Osteoblast (primary cell): ENCODE data around the gene DHRS2. TPM values are rescaled to one million over a fixed set of nuclear protein-coding genes. Genes with fewer than 3 reads are reported as not detected.

Experiments
- DNase-seq: peaks from one replicate; pipeline ENCODE4 v3.0.0; 2011; ENCODE audit warnings: low spot score, mixed read lengths; ENCODE audit not compliant: insufficient read length; ENCODE audit errors: missing footprints
- H2AFZ ChIP-seq: 2 replicates; pipeline ENCODE4 v1.6.0; 2011; ENCODE audit warnings: mild to moderate bottlenecking, low read length
- H3K27ac ChIP-seq: 2 replicates; pipeline ENCODE4 v1.5.1; 2011; ENCODE audit warnings: mild to moderate bottlenecking, low read depth, low read length, moderate library complexity
- H3K27me3 ChIP-seq: 2 replicates; pipeline ENCODE4 v1.6.0; 2012; ENCODE audit warnings: mild to moderate bottlenecking, control low read depth, inconsistent platforms, low read length, moderate library complexity; ENCODE audit not compliant: insufficient read depth
- H3K36me3 ChIP-seq: 2 replicates; pipeline ENCODE4 v1.5.1; 2011; ENCODE audit warnings: mild to moderate bottlenecking, low read length, control low read depth, moderate library complexity; ENCODE audit not compliant: insufficient read depth
- H3K4me1 ChIP-seq: 2 replicates; pipeline ENCODE4 v1.5.1; 2011; ENCODE audit warnings: mild to moderate bottlenecking, low read length, control low read depth, moderate library complexity; ENCODE audit not compliant: insufficient read depth
- H3K4me2 ChIP-seq: 2 replicates; pipeline ENCODE4 v1.6.0; 2011; ENCODE audit warnings: mild to moderate bottlenecking, low read length; ENCODE audit not compliant: insufficient read depth
- H3K4me3 ChIP-seq: fragments of 200-600 bp; sonication (generic); 3 replicates; pipeline ENCODE4 v1.5.1; 2012; ENCODE audit warnings: mild to moderate bottlenecking, low read length, inconsistent platforms; ENCODE audit not compliant: insufficient read depth
- H3K79me2 ChIP-seq: 2 replicates; pipeline ENCODE4 v1.6.0; 2012; ENCODE audit warnings: mild to moderate bottlenecking, low read length, control low read depth, inconsistent platforms; ENCODE audit not compliant: insufficient read depth
- H3K9me3 ChIP-seq: 2 replicates; pipeline ENCODE4 v1.5.1; 2011; ENCODE audit warnings: low read depth, low read length, control low read depth
- H4K20me1 ChIP-seq: 2 replicates; pipeline ENCODE4 v1.6.0; 2012; ENCODE audit warnings: mild to moderate bottlenecking, low read length, control low read depth; ENCODE audit not compliant: insufficient read depth
- total RNA-seq: library from RNA; depleted of rRNA; stranded (reverse); fragments of >200 nt; gene quantifications from 2 replicates; pipeline ENCODE4 v1.2.3, GENCODE V29; 2012
- TF ChIP-seq, protein P1 (sequence below): IDR thresholded peaks from 2 replicates; pipeline ENCODE4 v1.5.1; 2011; ENCODE audit warnings: mild to moderate bottlenecking, low read depth, low read length, moderate library complexity; ENCODE audit errors: extremely low read depth

DHRS2 gene
- total RNA-seq, 1 donor, result under 0.01 TPM

- H3K79me2 ChIP-seq, result no peaks in the 10 kb centered on the region
- no peak for DNase-seq
- no peak overlapping the region for H3K27ac ChIP-seq
- no peaks in the 10 kb centered on the region for H3K36me3 ChIP-seq
- H4K20me1 ChIP-seq, result no peaks in the 10 kb centered on the region
- no peaks in the 10 kb centered on the region for H3K4me1 ChIP-seq
- H3K27me3 ChIP-seq, result no peaks in the 10 kb centered on the region
- TF ChIP-seq, protein P1, sequence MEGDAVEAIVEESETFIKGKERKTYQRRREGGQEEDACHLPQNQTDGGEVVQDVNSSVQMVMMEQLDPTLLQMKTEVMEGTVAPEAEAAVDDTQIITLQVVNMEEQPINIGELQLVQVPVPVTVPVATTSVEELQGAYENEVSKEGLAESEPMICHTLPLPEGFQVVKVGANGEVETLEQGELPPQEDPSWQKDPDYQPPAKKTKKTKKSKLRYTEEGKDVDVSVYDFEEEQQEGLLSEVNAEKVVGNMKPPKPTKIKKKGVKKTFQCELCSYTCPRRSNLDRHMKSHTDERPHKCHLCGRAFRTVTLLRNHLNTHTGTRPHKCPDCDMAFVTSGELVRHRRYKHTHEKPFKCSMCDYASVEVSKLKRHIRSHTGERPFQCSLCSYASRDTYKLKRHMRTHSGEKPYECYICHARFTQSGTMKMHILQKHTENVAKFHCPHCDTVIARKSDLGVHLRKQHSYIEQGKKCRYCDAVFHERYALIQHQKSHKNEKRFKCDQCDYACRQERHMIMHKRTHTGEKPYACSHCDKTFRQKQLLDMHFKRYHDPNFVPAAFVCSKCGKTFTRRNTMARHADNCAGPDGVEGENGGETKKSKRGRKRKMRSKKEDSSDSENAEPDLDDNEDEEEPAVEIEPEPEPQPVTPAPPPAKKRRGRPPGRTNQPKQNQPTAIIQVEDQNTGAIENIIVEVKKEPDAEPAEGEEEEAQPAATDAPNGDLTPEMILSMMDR, result no peak
- H3K4me2 ChIP-seq, result no peak overlapping the region
- no peaks in the 10 kb centered on the region for H3K9me3 ChIP-seq
- no peak overlapping the region for H2AFZ ChIP-seq
- H3K4me3 ChIP-seq, result no peak overlapping the region
Measured at GRCh38 chr14:23600322-23600707, 35.8 kb upstream of the DHRS2 start.

DNA sequence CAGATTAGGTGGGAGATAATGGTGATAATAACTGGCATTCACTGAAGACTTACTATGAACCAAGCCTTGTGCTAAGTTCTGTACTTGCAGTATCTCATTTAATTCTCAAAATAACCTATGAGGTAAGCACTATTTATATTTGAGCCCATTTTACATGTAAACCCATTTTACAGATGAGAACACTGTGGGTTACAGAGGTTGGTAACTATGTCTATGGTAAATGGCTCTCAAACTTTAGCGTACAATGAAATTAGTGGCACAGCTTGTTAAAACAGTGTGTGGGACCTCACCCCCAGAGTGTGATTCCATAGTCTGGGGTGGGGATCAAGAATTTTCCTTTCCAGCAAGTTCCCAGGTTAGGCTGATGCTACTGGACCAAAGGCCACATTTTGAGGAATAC lies 35.4 kb upstream of the DHRS2 start:
- Histone ChIP-seq H3K4me3 (no peak overlapping the region), H3K27me3 (no peaks in the 10 kb centered on the region), H3K36me3 (no peaks in the 10 kb centered on the region), H3K27ac (no peak overlapping the region), H3K79me2 (no peaks in the 10 kb centered on the region), H3K4me1 (peaks cover 3% of the 10 kb centered on the region), H3K4me2 (no peak overlapping the region), H2AFZ (no peak overlapping the region), H4K20me1 (no peaks in the 10 kb centered on the region), H3K9me3 (no peaks in the 10 kb centered on the region)
- no peak for DNase-seq
- TF ChIP-seq, protein P1, result no peak

GRCh38 chr14:23601424-23601823 lies 34.7 kb upstream of the DHRS2 start:
- Histone ChIP-seq H3K79me2 (no peaks in the 10 kb centered on the region), H3K36me3 (no peaks in the 10 kb centered on the region), H3K4me1 (peaks cover 9% of the 10 kb centered on the region), H3K27ac (no peak overlapping the region), H3K4me3 (no peak overlapping the region), H3K9me3 (no peaks in the 10 kb centered on the region), H4K20me1 (no peaks in the 10 kb centered on the region), H3K27me3 (no peaks in the 10 kb centered on the region), H3K4me2 (no peak overlapping the region), H2AFZ (no peak overlapping the region)
- DNase-seq, result no peak
- TF ChIP-seq, protein P1, result no peak

GRCh38 chr14:23601845-23602180 lies 34.4 kb upstream of the DHRS2 start:
- Histone ChIP-seq H3K4me1 (peaks cover 10% of the 10 kb centered on the region), H3K4me3 (no peak overlapping the region), H3K36me3 (no peaks in the 10 kb centered on the region), H3K79me2 (no peaks in the 10 kb centered on the region), H4K20me1 (no peaks in the 10 kb centered on the region), H3K27me3 (no peaks in the 10 kb centered on the region), H3K4me2 (no peak overlapping the region), H2AFZ (no peak overlapping the region), H3K27ac (no peak overlapping the region), H3K9me3 (no peaks in the 10 kb centered on the region)
- TF ChIP-seq, protein P1, result no peak
- DNase-seq, result no peak
